K562 (cell line): Measurements from ENCODE around the gene IRF5. TPM values are rescaled to one million over a fixed set of nuclear protein-coding genes. Genes with fewer than 3 reads are reported as not detected.

Source experiments
- ATAC-seq: fragments of 200-7000 bp; cut with Tn5 transposase; 3 replicates; pipeline ENCODE4 v1.9.1; 2020; ENCODE audit warnings: moderate library complexity
- BruUV-seq: library from RNA; stranded (reverse); fragments of 400-500 nt; replicated peaks from 2 replicates; lab custom pipeline; 2021; lab: Mats Ljungman, UMichigan
- CTCF ChIA-PET: fragments of 300-600 bp; formaldehyde crosslinking; extraction: SDS; loops from one replicate; lab custom pipeline; 2021; ENCODE audit warnings: low intra/inter-chr PET ratio; lab: Yijun Ruan, JAX
- POLR2A ChIA-PET: fragments of 300-600, 350-650 bp; sonication (Branson Sonifier 250); formaldehyde crosslinking; extraction: SDS; loops from one replicate; lab custom pipeline; 2021; ENCODE audit warnings: antibody characterized with exemption, inconsistent platforms; lab: Yijun Ruan, JAX
- DNase-seq, 4 experiments: peaks; one replicate each; pipeline versions ENCODE4 v3.0.0 to v3.0.0-alpha.2; 2011 to 2018; ENCODE audit warnings: low spot score in 3 of 4, mixed read lengths in 3 of 4; ENCODE audit errors: extremely low read depth in 1 of 4
- FAIRE-seq: peaks from 2 replicates; lab custom pipeline; 2011; peaks lifted over from hg19 to GRCh38; lab: Jason Lieb, UNC
- H2AFZ ChIP-seq: 2 replicates; pipeline ENCODE4 v1.6.0; 2011; ENCODE audit warnings: low read depth, low read length, control low read depth, inconsistent platforms
- H3K27ac ChIP-seq: fragments of 200-600 bp; 3 replicates; pipeline ENCODE4 v1.8.0; 2011; ENCODE audit warnings: low read depth, mild to moderate bottlenecking, control low read depth, inconsistent platforms, low read length, moderate library complexity, mixed read lengths; ENCODE audit errors: extremely low read depth
- H3K27me3 ChIP-seq, 2 experiments: fragments of 300-600 bp in 1 of 2; 2 replicates in 1 of 2; 3 replicates in 1 of 2; pipeline versions ENCODE4 v1.6.0 to v1.8.0; 2011; ENCODE audit warnings: inconsistent platforms in 2 of 2, low read length in 2 of 2, mild to moderate bottlenecking in 1 of 2, mixed read lengths in 1 of 2, moderate library complexity in 1 of 2; ENCODE audit not compliant: control insufficient read depth in 2 of 2, insufficient read depth in 2 of 2
- H3K36me3 ChIP-seq: fragments of 300-600 bp; 3 replicates; pipeline ENCODE4 v1.8.0; 2011; ENCODE audit warnings: mild to moderate bottlenecking, low read length, inconsistent platforms; ENCODE audit not compliant: control insufficient read depth, insufficient read depth
- H3K4me1 ChIP-seq, 2 experiments: fragments of 200-600 bp in 1 of 2; replicated peaks in 1 of 2; 2 replicates in 1 of 2; 3 replicates in 1 of 2; pipeline versions ENCODE4 v1.5.1 to v1.8.0; 2011; ENCODE audit warnings: inconsistent platforms in 2 of 2, low read length in 2 of 2, mild to moderate bottlenecking in 1 of 2, mixed read lengths in 1 of 2, moderate library complexity in 1 of 2; ENCODE audit not compliant: control insufficient read depth in 2 of 2, insufficient read depth in 2 of 2
- H3K4me2 ChIP-seq: 2 replicates; pipeline ENCODE4 v1.6.1; 2011; ENCODE audit warnings: low read length, control low read depth, inconsistent platforms, mixed read lengths; ENCODE audit not compliant: insufficient read depth
- H3K4me3 ChIP-seq: fragments of 200-600 bp; sonication (generic), shearing (Covaris generic); 2 replicates; pipeline ENCODE4 v1.5.1; 2016; ENCODE audit warnings: control low read depth, inconsistent platforms
- H3K79me2 ChIP-seq: fragments of 200-600 bp; 3 replicates; pipeline ENCODE4 v1.8.0; 2011; ENCODE audit warnings: low read length, inconsistent platforms; ENCODE audit not compliant: control insufficient read depth, insufficient read depth
- H3K9ac ChIP-seq, 2 experiments: 2 replicates each; pipeline versions ENCODE4 v1.6.0 to v1.6.1; 2011; ENCODE audit warnings: low read depth in 2 of 2, low read length in 2 of 2, control low read depth in 1 of 2, inconsistent platforms in 1 of 2, mild to moderate bottlenecking in 1 of 2, mixed read lengths in 1 of 2; ENCODE audit not compliant: insufficient read depth in 1 of 2
- H3K9me1 ChIP-seq: one replicate; pipeline ENCODE4 v1.6.0; 2011; ENCODE audit warnings: inconsistent platforms, mild to moderate bottlenecking, low read length, moderate library complexity; ENCODE audit not compliant: control insufficient read depth, insufficient read depth
- H3K9me3 ChIP-seq: replicated peaks from 2 replicates; pipeline ENCODE4 v1.5.1; 2011; ENCODE audit warnings: low read depth, low read length, inconsistent platforms; ENCODE audit not compliant: control insufficient read depth, insufficient read depth
- H4K20me1 ChIP-seq: replicated peaks from 2 replicates; pipeline ENCODE4 v1.6.1; 2011; ENCODE audit warnings: low read length, inconsistent platforms, mixed read lengths; ENCODE audit not compliant: control insufficient read depth, insufficient read depth
- ARID3A ChIP-seq: IDR thresholded peaks from 2 replicates; pipeline ENCODE4 v1.6.1; 2012; ENCODE audit warnings: low read depth, low read length, improper control_type of control experiment, borderline replicate concordance
- EHMT2 ChIP-seq: fragments of 450-650 bp; IDR thresholded peaks from 2 replicates; pipeline ENCODE4 v1.6.1; 2018; ENCODE audit warnings: antibody characterized with exemption
- EWSR1 ChIP-seq: fragments of 450-650 bp; IDR thresholded peaks from 2 replicates; pipeline ENCODE4 v1.6.1; 2018; ENCODE audit warnings: borderline replicate concordance, mild to moderate bottlenecking, low read depth, moderate library complexity; ENCODE audit not compliant: partially characterized antibody
- GATAD2B ChIP-seq: fragments of 450-650 bp; IDR thresholded peaks from 2 replicates; pipeline ENCODE4 v1.6.1; 2017; ENCODE audit warnings: mild to moderate bottlenecking, borderline replicate concordance
- HNRNPL ChIP-seq: fragments of 200-400 bp; formaldehyde crosslinking; IDR thresholded peaks from 2 replicates; pipeline ENCODE4 v1.6.1; 2017; ENCODE audit warnings: low read depth, mild to moderate bottlenecking, low read length
- KLF13 ChIP-seq: fragments of 450-650 bp; IDR thresholded peaks from 2 replicates; pipeline ENCODE4 v1.6.1; 2016; ENCODE audit warnings: missing genetic modification characterization, low read depth, mild to moderate bottlenecking, missing compliant biosample characterization, moderate library complexity, borderline replicate concordance
- MTF1 ChIP-seq: fragments of 250-450 bp; sonication (Bioruptor Pico); IDR thresholded peaks from 2 replicates; pipeline ENCODE4 v1.9.0; 2021; ENCODE audit warnings: moderate library complexity, mild to moderate bottlenecking, inconsistent platforms, borderline replicate concordance
- PHF8 ChIP-seq: fragments of 200-600 bp; sonication (generic); IDR thresholded peaks from 2 replicates; pipeline ENCODE4 v1.6.1; 2012; ENCODE audit warnings: mixed run types, mild to moderate bottlenecking, inconsistent platforms, low read length, moderate library complexity, borderline replicate concordance
- RAD21 ChIP-seq, 2 experiments: fragments of 250-450 bp in 1 of 2; fragments of 450-650 bp in 1 of 2; sonication (Bioruptor Pico) in 1 of 2; formaldehyde crosslinking in 1 of 2; IDR thresholded peaks in 1 of 2; conservative IDR thresholded peaks in 1 of 2; 2 replicates each; pipeline versions ENCODE4 v1.4.0 to v1.8.0; 2020 to 2022; ENCODE audit warnings: mild to moderate bottlenecking in 2 of 2, moderate library complexity in 1 of 2
- RNF2 ChIP-seq: sonication (generic); IDR thresholded peaks from 2 replicates; pipeline ENCODE4 v1.6.1; 2016
- SMAD1 ChIP-seq: fragments of 150-350 bp; IDR thresholded peaks from 2 replicates; pipeline ENCODE4 v1.6.1; 2014; ENCODE audit warnings: low read length, low read depth; ENCODE audit not compliant: partially characterized antibody
- SOX6 ChIP-seq: fragments of 450-650 bp; IDR thresholded peaks from 2 replicates; pipeline ENCODE4 v1.6.1; 2014; ENCODE audit warnings: mild to moderate bottlenecking
- TCF3 ChIP-seq: sonication (generic); formaldehyde crosslinking; IDR thresholded peaks from 2 replicates; pipeline ENCODE4 v1.4.0; 2020; ENCODE audit warnings: mild to moderate bottlenecking, missing genetic modification reagents
- WGBS: fragments of 100-300 bp; shearing (Covaris generic); methylation state at CpG from one replicate; pipeline ENCODE4 v1.1.6; 2016; ENCODE audit warnings: low coverage, mixed read lengths; ENCODE audit not compliant: insufficient coverage; ENCODE audit errors: missing lambda C conversion rate; 5-methylcytosine and 5-hydroxymethylcytosine counted together
- in situ Hi-C: fragments of 300-500 bp; cut with MboI; formaldehyde crosslinking; loops from 4 replicates; pipeline ENCODE4 v1.15.0; 2018; ENCODE audit warnings: inconsistent platforms, mixed read lengths
- intact Hi-C: fragments of 100-400 bp; cut with micrococcal nuclease; formaldehyde crosslinking; loops from 2 replicates; pipeline ENCODE4 v1.14.2; 2022
- polyA plus RNA-seq, 8 experiments: library from polyadenylated mRNA; depleted of rRNA in 4 of 8; stranded (reverse) in 5 of 8; unstranded in 3 of 8; fragments of >200 nt; fragmentation: Nextera tagmentation in 2 of 8; fragmentation: Illumina TruSeq in 1 of 8; extraction: Ambion mirVana in 2 of 8; extraction: Trizol in 1 of 8; gene quantifications; 2 replicates each; pipeline versions ENCODE4 v1.2.1 to v1.2.3, GENCODE V29; 2011 to 2014; ENCODE audit warnings: inconsistent platforms in 1 of 8, missing spikeins in 1 of 8
- total RNA-seq, 7 experiments: library from RNA; depleted of rRNA in 6 of 7; stranded (reverse); fragments of >200 nt in 6 of 7; fragmentation: Illumina TruSeq in 2 of 7; extraction: Trizol in 2 of 7; gene quantifications; 2 replicates each; pipeline versions ENCODE4 v1.2.1 to v1.2.3, GENCODE V29; 2011 to 2021; ENCODE audit warnings: low replicate concordance in 1 of 7
- TF ChIP-seq, protein P1 (sequence below), 3 experiments: IDR thresholded peaks in 2 of 3; conservative IDR thresholded peaks in 1 of 3; 2 replicates each; pipeline ENCODE4 v1.5.1; 2011 to 2012; ENCODE audit warnings: low read length in 3 of 3, mild to moderate bottlenecking in 3 of 3, control low read depth in 2 of 3, improper control_type of control experiment in 1 of 3, inconsistent platforms in 1 of 3, low read depth in 1 of 3, mixed read lengths in 1 of 3, moderate library complexity in 1 of 3; ENCODE audit not compliant: insufficient read depth in 2 of 3

The IRF5 gene
- total and polyA plus RNA-seq, 9 of the 15 experiments (the other 6 are each of a cell fraction or from before 2014, with no cell fraction given), result 0.04 TPM; not detected in 8

DNA sequence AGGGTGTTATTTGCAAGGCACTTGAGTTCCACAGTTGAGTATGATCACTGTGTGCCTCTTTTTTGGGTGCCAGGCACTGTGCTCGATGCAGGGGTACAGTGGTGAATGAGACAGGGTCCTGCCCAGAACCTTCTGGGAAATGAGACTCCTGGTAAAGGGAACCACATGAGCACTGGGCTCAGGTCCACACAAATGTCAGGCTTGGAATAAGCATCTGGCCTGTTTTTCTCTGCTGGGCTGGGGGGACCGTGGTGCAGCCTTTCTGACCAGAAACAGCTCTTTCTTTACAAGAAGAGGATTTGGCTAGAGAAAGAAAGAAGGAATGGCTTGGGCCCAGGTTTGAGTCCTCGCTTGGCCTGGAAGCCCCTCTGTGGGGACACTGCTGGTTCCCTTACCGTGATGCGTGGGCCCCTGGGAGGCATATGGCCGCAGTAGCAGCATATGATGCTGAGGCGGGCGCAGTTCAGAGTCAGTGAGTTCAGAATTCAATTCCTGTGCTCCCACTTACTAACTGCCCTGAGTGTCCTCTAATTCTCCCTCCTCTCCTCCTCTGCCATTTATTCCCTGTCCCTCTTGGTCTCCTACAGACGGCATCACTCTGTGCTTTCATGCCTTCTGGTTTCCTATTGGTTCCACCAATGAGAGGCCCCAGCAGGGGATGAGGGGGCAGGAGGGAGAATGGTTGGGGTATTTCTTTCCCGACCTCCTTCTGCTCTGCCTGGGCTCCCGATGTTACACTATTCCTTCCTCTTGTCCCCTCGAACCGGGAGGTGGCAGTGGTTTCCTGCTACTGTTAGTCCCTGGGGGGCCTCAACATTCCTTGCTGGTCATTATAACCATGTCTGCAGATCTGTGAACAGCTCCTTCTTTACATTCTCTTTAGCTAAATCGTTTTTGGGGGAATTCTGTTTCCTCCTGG lies 17.6 kb upstream of the IRF5 start:
- Histone ChIP-seq H4K20me1 (no peaks in the 10 kb centered on the region), H3K27me3 (peaks cover 75 to 82% of the 10 kb centered on the region in 2 experiments), H2AFZ (no peak overlapping the region), H3K36me3 (no peaks in the 10 kb centered on the region), H3K4me1 (peaks cover 0 to 10% of the 10 kb centered on the region in 2 experiments; a peak in 2 of 5 replicates), H3K9me3 (no peaks in the 10 kb centered on the region; the same call in 1 of the 2 replicates), H3K4me3 (no peak overlapping the region), H3K27ac (no peak overlapping the region), H3K79me2 (no peaks in the 10 kb centered on the region), H3K4me2 (no peak overlapping the region), H3K9ac (no peak overlapping the region), H3K9me1 (no peaks in the 10 kb centered on the region)
- FAIRE-seq, result no peak
- in situ Hi-C loops (no loop called here), intact Hi-C loops (loop anchor here (1.0 to 5.0 kb wide), 2 partner anchors 171 to 292 kb away; no protein-coding TSS in a partner anchor)
- ChIA-PET POLR2A (interaction anchor here (0.6 to 2.0 kb wide), 5 partner anchors 9 to 249 kb away, joined by 3 to 8 read pairs (median 3); partner anchors contain the start of gene KCP), CTCF (interaction anchor here (1.7 kb wide), 1 partner anchor 171 kb away, joined by 7 read pairs; no protein-coding TSS in a partner anchor)
- ATAC-seq, result peak; percentile 54
- no TSS peak for BruUV-seq
- WGBS, result 2% methylated on average over 14 of the region's 14 CpGs
- peak in 1 of 4 experiments; percentile 36 for DNase-seq
- TF ChIP-seq TCF3 (CRISPR knock-in tag) (no peak), EWSR1 (no peak), MTF1 (CRISPR knock-in tag) (no peak), GATAD2B (no peak), KLF13 (no peak), EHMT2 (no peak), SMAD1 (no peak), SOX6 (no peak), HNRNPL (no peak), RAD21 (CRISPR knock-in tag; conservative IDR thresholded peaks at IDR 0.05 in 1 of 2, IDR thresholded peaks at IDR 0.05 in 1 of 2) (peak in 1 of 2 experiments; percentile 53; a peak in 2 of 4 replicates), RNF2 (peak; percentile 32; the same call in 1 of the 2 replicates), ARID3A (no peak), PHF8 (no peak)
- TF ChIP-seq, protein P1, sequence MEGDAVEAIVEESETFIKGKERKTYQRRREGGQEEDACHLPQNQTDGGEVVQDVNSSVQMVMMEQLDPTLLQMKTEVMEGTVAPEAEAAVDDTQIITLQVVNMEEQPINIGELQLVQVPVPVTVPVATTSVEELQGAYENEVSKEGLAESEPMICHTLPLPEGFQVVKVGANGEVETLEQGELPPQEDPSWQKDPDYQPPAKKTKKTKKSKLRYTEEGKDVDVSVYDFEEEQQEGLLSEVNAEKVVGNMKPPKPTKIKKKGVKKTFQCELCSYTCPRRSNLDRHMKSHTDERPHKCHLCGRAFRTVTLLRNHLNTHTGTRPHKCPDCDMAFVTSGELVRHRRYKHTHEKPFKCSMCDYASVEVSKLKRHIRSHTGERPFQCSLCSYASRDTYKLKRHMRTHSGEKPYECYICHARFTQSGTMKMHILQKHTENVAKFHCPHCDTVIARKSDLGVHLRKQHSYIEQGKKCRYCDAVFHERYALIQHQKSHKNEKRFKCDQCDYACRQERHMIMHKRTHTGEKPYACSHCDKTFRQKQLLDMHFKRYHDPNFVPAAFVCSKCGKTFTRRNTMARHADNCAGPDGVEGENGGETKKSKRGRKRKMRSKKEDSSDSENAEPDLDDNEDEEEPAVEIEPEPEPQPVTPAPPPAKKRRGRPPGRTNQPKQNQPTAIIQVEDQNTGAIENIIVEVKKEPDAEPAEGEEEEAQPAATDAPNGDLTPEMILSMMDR (IDR thresholded peaks at IDR 0.05 in 2 of 3, conservative IDR thresholded peaks at IDR 0.05 in 1 of 3; ENCODE audit: insufficient read depth in 2 of 3, low read depth in 1 of 3, low read length in 3 of 3), result peak; percentile 33 to 50 (median 35); a peak in 3 of 6 replicates
